ENCODE results near the gene PROSER2. TPM values are rescaled to one million over a fixed set of nuclear protein-coding genes. Genes with fewer than 3 reads are reported as not detected.
A peak's percentile ranks its signal among the peaks of the same experiment; 100 is the strongest.

Gene PROSER2
- total and polyA plus RNA-seq, 9 of the 15 experiments (the other 6 are each of a cell fraction or from before 2014, with no cell fraction given): 0.62 to 14.8 (median 2.9) TPM

- TF ChIP-seq HOXB6 (CRISPR knock-in tag; IDR thresholded peaks at IDR 0.05; ENCODE audit: borderline replicate concordance) (no peak), ZBTB7A (IDR thresholded peaks at IDR 0.05; ENCODE audit: borderline replicate concordance, control insufficient read depth, low read depth, low read length) (peak; percentile 59; the same call in 1 of the 2 replicates), ZNF436 (CRISPR knock-in tag; IDR thresholded peaks at IDR 0.05) (no peak), KAT2B (IDR thresholded peaks at IDR 0.05; ENCODE audit: low read depth, low read length) (no peak), PPARD (CRISPR knock-in tag; IDR thresholded peaks at IDR 0.05) (no peak), TAF7 (tag; IDR thresholded peaks at IDR 0.05) (no peak), RAD51 (IDR thresholded peaks at IDR 0.05; ENCODE audit: borderline replicate concordance, low read depth) (peak; percentile 90), SRSF3 (IDR thresholded peaks at IDR 0.05; ENCODE audit: insufficient read depth, low read length) (no peak), CC2D1A (IDR thresholded peaks at IDR 0.05) (no peak), SP2 (IDR thresholded peaks at IDR 0.05; ENCODE audit: extremely low read depth, low read depth, low read length, poor library complexity, severe bottlenecking) (no peak), PCBP1 (IDR thresholded peaks at IDR 0.05; ENCODE audit: low read depth, low read length, poor library complexity, severe bottlenecking) (no peak), YY1 (IDR thresholded peaks at IDR 0.05; ENCODE audit: borderline replicate concordance in 1 of 3, control insufficient read depth in 1 of 3, extremely low read depth in 1 of 3, insufficient read depth in 3 of 3, insufficient read length in 1 of 3, insufficient replicate concordance in 2 of 3, low read depth in 1 of 3, low read length in 2 of 3) (no peak), CREB1 (IDR thresholded peaks at IDR 0.05) (0 out of 2 replicates have a peak, but pooled peaks have one; percentile 13), CREB1 (CRISPR knock-in tag; IDR thresholded peaks at IDR 0.05) (no peak), E2F4 (CRISPR knock-in tag; IDR thresholded peaks at IDR 0.05; ENCODE audit: low read depth) (no peak), ZNF644 (tag; IDR thresholded peaks at IDR 0.05; ENCODE audit: low read depth) (no peak), CTCFL (IDR thresholded peaks at IDR 0.05; ENCODE audit: borderline replicate concordance, insufficient read depth, low read depth, low read length, poor library complexity, severe bottlenecking) (no peak), NR2F6 (CRISPR knock-in tag; IDR thresholded peaks at IDR 0.05) (no peak), ARID3A (IDR thresholded peaks at IDR 0.05; ENCODE audit: borderline replicate concordance, low read depth, low read length) (no peak)
These were observed 51.7 kb downstream of the PROSER2 start (continued) for GRCh38 chr10:11874568-11875493.
